ENCODE measurements around the gene DISC1. TPM values are rescaled to one million over a fixed set of nuclear protein-coding genes. Genes with fewer than 3 reads are reported as not detected.

The DISC1 gene
- polyA plus RNA-seq, 3 donors = 5.5 to 14.7 (median 5.8) TPM

DNA sequence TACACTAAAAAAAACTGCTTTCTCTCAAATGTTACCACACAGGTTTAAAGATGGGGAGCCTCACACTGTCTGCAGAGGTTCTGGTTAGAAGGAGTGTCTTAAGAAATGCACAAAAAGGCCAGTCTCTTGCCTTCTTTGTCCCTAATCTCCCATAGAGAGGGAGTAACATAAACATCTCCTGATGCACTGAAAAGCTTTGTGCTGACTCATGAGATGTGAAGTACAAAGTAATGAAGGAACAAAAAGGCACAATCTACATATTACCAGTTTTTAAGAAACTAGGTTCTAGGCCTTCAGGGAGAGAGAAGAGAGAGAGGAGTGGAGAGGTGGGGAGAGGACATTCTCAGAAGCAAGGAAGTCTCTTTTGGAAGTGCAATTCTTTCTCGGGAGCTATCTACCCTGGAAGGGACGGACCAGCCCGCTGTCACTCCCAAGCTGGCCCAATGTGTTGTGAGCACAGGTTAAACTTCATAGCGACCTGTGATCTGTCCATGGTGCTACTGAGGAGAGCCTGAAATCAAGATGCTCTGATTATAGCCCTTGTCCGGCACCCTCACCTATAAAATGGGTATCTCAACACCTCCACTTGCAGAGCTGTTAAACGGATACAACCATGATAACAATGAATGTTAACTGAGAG lies 458.1 kb downstream of the DISC1 start:
- Mint-ChIP-seq H3K9me3 (peaks cover 2 to 23% (median 8%) of the 10 kb centered on the region in 7 donors), H3K4me3 (no peak overlapping the region), H3K4me1 (no peaks in the 10 kb centered on the region), H3K36me3 (no peaks in the 10 kb centered on the region), H3K27me3 (ENCODE audit: low read depth in 3 of 3) (peaks cover 2 to 3% (median 2%) of the 10 kb centered on the region in 3 donors), H3K27ac (no peak overlapping the region)
- no peak overlapping the region for H2AFZ ChIP-seq (ENCODE audit: insufficient read depth, low read depth, low read length, poor library complexity, severe bottlenecking)
- H3K4me2 ChIP-seq (replicated peaks; ENCODE audit: extremely low read depth, low read length, poor library complexity, severe bottlenecking) = no peak overlapping the region
- DNase-seq = no peak
- H3K9ac ChIP-seq (ENCODE audit: insufficient read depth, low read length, poor library complexity, severe bottlenecking) = no peak overlapping the region
- no peaks in the 10 kb centered on the region for H3K36me3 ChIP-seq (replicated peaks in 1 of 2; ENCODE audit: control insufficient read depth in 1 of 2, insufficient read depth in 2 of 2, low read length in 2 of 2)
- no peaks in the 10 kb centered on the region for H3K79me2 ChIP-seq (ENCODE audit: insufficient read depth, low read length)
- no peak overlapping the region for H3K4me3 ChIP-seq (replicated peaks in 1 of 3; ENCODE audit: low read depth in 2 of 3, low read length in 3 of 3)
- H3K4me1 ChIP-seq (ENCODE audit: control insufficient read depth in 1 of 2, insufficient read depth in 2 of 2, low read length in 2 of 2) = no peaks in the 10 kb centered on the region
- 57% methylated on average over 4 of the region's 6 CpGs for WGBS (ENCODE audit: insufficient coverage)
- H3K9me3 ChIP-seq (replicated peaks in 1 of 2; ENCODE audit: control insufficient read depth in 1 of 2, insufficient read depth in 1 of 2, low read length in 2 of 2) = no peaks in the 10 kb centered on the region
- no peaks in the 10 kb centered on the region for H4K20me1 ChIP-seq (ENCODE audit: insufficient read depth, low read length)
- TF ChIP-seq CTCF (IDR thresholded peaks at IDR 0.05) = no peak
- H3K27me3 ChIP-seq (ENCODE audit: control insufficient read depth in 2 of 2, insufficient read depth in 2 of 2, low read length in 2 of 2) = no peaks in the 10 kb centered on the region
- intact Hi-C loops (cut with micrococcal nuclease) = no loop called here
- no peak overlapping the region for H3K27ac ChIP-seq (ENCODE audit: low read depth in 1 of 2, low read length in 2 of 2)

DNA sequence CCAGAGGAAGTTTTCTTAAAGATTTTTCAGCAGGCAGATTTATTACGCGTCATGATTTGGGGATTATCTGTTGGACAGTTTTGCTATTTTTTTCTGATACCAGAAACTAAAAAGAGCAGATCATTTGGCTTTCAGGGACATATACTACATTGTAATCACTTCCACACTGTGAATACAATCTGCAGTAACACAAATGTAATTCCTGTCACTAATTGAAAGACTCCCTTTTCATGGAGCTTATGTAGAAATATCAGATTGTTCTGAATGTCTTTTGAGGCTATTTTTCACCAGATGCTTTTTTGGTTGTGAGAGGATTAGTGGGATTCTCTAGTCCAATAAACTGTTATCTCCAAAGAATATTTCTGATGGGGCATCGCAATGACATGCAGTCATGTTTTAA lies 464.2 kb downstream of the DISC1 start:
- H3K36me3 Mint-ChIP-seq = no peaks in the 10 kb centered on the region
- TF ChIP-seq CTCF (IDR thresholded peaks at IDR 0.05) = no peak
- H3K4me1 ChIP-seq (ENCODE audit: control insufficient read depth in 1 of 2, insufficient read depth in 2 of 2, low read length in 2 of 2) = no peaks in the 10 kb centered on the region
- no peaks in the 10 kb centered on the region for H3K4me1 Mint-ChIP-seq
- H2AFZ ChIP-seq (ENCODE audit: insufficient read depth, low read depth, low read length, poor library complexity, severe bottlenecking) = no peak overlapping the region
- H3K36me3 ChIP-seq (replicated peaks in 1 of 2; ENCODE audit: control insufficient read depth in 1 of 2, insufficient read depth in 2 of 2, low read length in 2 of 2) = no peaks in the 10 kb centered on the region
- peaks cover 0 to 3% (median 2%) of the 10 kb centered on the region in 7 donors for H3K9me3 Mint-ChIP-seq
- no peak overlapping the region for H3K9ac ChIP-seq (ENCODE audit: insufficient read depth, low read length, poor library complexity, severe bottlenecking)
- no peak overlapping the region for H3K4me3 ChIP-seq (replicated peaks in 1 of 3; ENCODE audit: low read depth in 2 of 3, low read length in 3 of 3)
- no peak overlapping the region for H3K27ac ChIP-seq (ENCODE audit: low read depth in 1 of 2, low read length in 2 of 2)
- H3K4me2 ChIP-seq (replicated peaks; ENCODE audit: extremely low read depth, low read length, poor library complexity, severe bottlenecking) = no peak overlapping the region
- intact Hi-C loops (cut with micrococcal nuclease) = no loop called here
- DNase-seq = no peak
- H3K79me2 ChIP-seq (ENCODE audit: insufficient read depth, low read length) = no peaks in the 10 kb centered on the region
- WGBS (ENCODE audit: insufficient coverage) = no CpG with 5 or more reads among the region's 3 CpGs
- H3K27me3 Mint-ChIP-seq (ENCODE audit: low read depth in 3 of 3) = peaks cover 0 to 7% (median 2%) of the 10 kb centered on the region in 3 donors
- no peaks in the 10 kb centered on the region for H3K9me3 ChIP-seq (replicated peaks in 1 of 2; ENCODE audit: control insufficient read depth in 1 of 2, insufficient read depth in 1 of 2, low read length in 2 of 2)
- H4K20me1 ChIP-seq (ENCODE audit: insufficient read depth, low read length) = no peaks in the 10 kb centered on the region
- no peak overlapping the region for H3K27ac Mint-ChIP-seq
- H3K4me3 Mint-ChIP-seq = no peak overlapping the region
- peaks cover 0 to 2% of the 10 kb centered on the region in 2 donors for H3K27me3 ChIP-seq (ENCODE audit: control insufficient read depth in 2 of 2, insufficient read depth in 2 of 2, low read length in 2 of 2)

Small RNAs within 50 kb of the gene (small RNA-seq; reads per million reads assigned to genes)
- gene RF02102 (ENCODE audit: insufficient read length, low read depth) (not detected), gene RNU5A-5P (ENCODE audit: insufficient read length, low read depth) (not detected)

Other genes with a start within 250 kb of the DISC1 start
- 10 to 100 TPM; 12.9 to 27.7 (median 23.1) TPM for gene EGLN1, start 204.5 kb upstream of the DISC1 start, polyA plus RNA-seq
- gene TSNAX, start 98.1 kb upstream of the DISC1 start, polyA plus RNA-seq = 10 to 100 TPM; 15.6 to 86.9 (median 82.0) TPM

All from CD14-positive monocyte (primary cell).